Tibial nerve (tissue), 4 donors: ENCODE data around the gene EFHD1. TPM values are rescaled to one million over a fixed set of nuclear protein-coding genes. Genes with fewer than 3 reads are reported as not detected.
"Not testable (repeated sequence)": the region's sequence is repeated elsewhere in the genome, so short reads cannot be mapped to it uniquely, and the experiment has no call there.

Source experiments
- DNase-seq, 2 donors: peaks; one replicate each; pipeline ENCODE4 v3.0.0-alpha.2; 2019; ENCODE audit warnings: low spot score in 2 of 2
- H3K27ac ChIP-seq, 4 donors: fragments of 200-600 bp; sonication (generic) in 3 of 4; one replicate each; pipeline ENCODE4 v1.5.1; 2017 to 2019; ENCODE audit warnings: mild to moderate bottlenecking in 1 of 4
- H3K27me3 ChIP-seq, 2 donors: fragments of 200-600 bp; sonication (generic) in 1 of 2; one replicate each; pipeline versions ENCODE4 v1.5.1 to v1.6.0; 2017 to 2019
- H3K36me3 ChIP-seq, 3 donors: fragments of 200-600 bp; sonication (generic); one replicate each; pipeline ENCODE4 v1.5.1; 2018 to 2019
- H3K4me1 ChIP-seq, 4 donors: fragments of 200-600 bp; sonication (generic) in 3 of 4; one replicate each; pipeline ENCODE4 v1.5.1; 2017 to 2019
- H3K4me3 ChIP-seq, 4 donors: fragments of 200-600 bp; sonication (generic) in 3 of 4; one replicate each; pipeline ENCODE4 v1.5.1; 2017 to 2019; ENCODE audit warnings: mild to moderate bottlenecking in 1 of 4, moderate library complexity in 1 of 4
- H3K9me3 ChIP-seq, 4 donors: fragments of 200-600 bp; sonication (generic) in 3 of 4; one replicate each; pipeline ENCODE4 v1.5.1; 2017 to 2019
- EP300 ChIP-seq, 2 donors: sonication (generic); formaldehyde crosslinking; IDR thresholded peaks; one replicate each; pipeline ENCODE4 v1.6.1; 2017; ENCODE audit warnings: antibody characterized with exemption in 2 of 2, mild to moderate bottlenecking in 1 of 2
- POLR2A ChIP-seq, 2 donors: fragments of 450-650 bp; IDR thresholded peaks; one replicate each; pipeline ENCODE4 v1.6.1; 2017; ENCODE audit warnings: antibody characterized with exemption in 2 of 2, mild to moderate bottlenecking in 2 of 2, moderate library complexity in 2 of 2
- WGBS, 2 donors: methylation state at CpG; one replicate each; pipeline ENCODE4 v1.1.5; 2018; 5-methylcytosine and 5-hydroxymethylcytosine counted together
- total RNA-seq, 4 donors: library from RNA; depleted of rRNA; stranded (reverse); fragments of >200 nt; gene quantifications; one replicate each; pipeline ENCODE4 v1.1.0, GENCODE V29; 2016
- TF ChIP-seq, protein P1 (sequence below), 5 experiments: fragments of 200-600 bp in 3 of 5; fragments of 450-650 bp in 2 of 5; sonication (generic) in 3 of 5; IDR thresholded peaks; one replicate each; pipeline ENCODE4 v1.5.1; 2016 to 2019; ENCODE audit warnings: antibody characterized with exemption in 5 of 5, mild to moderate bottlenecking in 3 of 5, moderate library complexity in 2 of 5

EFHD1 gene
- total RNA-seq, 4 donors from 2014 or later, result 29.1 to 48.7 (median 42.6) TPM

DNA sequence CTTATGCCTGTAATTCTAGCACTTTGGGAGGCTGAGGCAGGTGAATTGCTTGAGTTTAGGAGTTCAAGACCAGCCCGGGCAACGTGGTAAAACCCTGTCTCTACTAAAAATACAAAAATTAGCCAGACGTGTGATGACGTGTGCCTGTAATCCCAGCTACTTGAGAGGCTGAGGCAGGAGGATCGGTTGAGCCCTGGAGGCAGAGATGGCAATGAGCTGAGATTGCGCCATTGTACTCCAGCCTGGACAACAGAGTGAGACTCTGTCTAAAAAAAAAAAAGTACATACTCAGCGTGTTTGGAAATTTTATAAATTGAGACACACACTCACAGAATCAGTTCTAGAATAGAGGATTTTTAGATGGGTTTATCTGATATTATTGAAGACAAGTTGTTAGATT, 46.6 kb downstream of the EFHD1 start:
- H3K36me3 ChIP-seq, result peaks cover 0 to 46% (median 0%) of the 10 kb centered on the region in 3 donors
- 88 to 89% methylated on average over 7 of the region's 7 CpGs for WGBS, 2 donors

DNA sequence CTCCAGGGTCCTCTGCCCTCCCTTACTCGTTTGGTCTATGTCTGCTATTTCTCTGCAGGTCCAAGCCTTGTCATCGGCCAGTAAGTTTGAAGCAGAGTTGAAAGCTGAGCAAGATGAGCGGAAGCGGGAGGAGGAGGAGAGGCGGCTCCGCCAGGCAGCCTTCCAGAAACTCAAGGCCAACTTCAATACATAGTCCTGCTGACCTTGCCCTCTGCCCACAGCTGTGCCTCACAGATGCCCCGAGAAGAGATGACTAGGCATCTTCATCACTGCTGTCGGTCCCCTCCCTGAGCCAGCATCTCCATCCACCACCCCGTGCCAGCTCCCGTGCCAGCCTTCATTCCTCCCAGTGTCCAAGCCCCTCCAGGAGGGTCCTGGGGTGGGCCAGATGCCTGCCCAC, 48.1 kb downstream of the EFHD1 start:
- Histone ChIP-seq H3K27ac (no peak overlapping the region), H3K4me3 (no peak overlapping the region), H3K4me1 (no peaks in the 10 kb centered on the region), H3K36me3 (peaks cover 0 to 32% (median 0%) of the 10 kb centered on the region in 3 donors), H3K27me3 (no peaks in the 10 kb centered on the region), H3K9me3 (no peaks in the 10 kb centered on the region)
- TF ChIP-seq POLR2A (IDR thresholded peaks at IDR 0.05) (no peak), EP300 (IDR thresholded peaks at IDR 0.05) (no peak)
- TF ChIP-seq, protein P1, sequence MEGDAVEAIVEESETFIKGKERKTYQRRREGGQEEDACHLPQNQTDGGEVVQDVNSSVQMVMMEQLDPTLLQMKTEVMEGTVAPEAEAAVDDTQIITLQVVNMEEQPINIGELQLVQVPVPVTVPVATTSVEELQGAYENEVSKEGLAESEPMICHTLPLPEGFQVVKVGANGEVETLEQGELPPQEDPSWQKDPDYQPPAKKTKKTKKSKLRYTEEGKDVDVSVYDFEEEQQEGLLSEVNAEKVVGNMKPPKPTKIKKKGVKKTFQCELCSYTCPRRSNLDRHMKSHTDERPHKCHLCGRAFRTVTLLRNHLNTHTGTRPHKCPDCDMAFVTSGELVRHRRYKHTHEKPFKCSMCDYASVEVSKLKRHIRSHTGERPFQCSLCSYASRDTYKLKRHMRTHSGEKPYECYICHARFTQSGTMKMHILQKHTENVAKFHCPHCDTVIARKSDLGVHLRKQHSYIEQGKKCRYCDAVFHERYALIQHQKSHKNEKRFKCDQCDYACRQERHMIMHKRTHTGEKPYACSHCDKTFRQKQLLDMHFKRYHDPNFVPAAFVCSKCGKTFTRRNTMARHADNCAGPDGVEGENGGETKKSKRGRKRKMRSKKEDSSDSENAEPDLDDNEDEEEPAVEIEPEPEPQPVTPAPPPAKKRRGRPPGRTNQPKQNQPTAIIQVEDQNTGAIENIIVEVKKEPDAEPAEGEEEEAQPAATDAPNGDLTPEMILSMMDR (IDR thresholded peaks at IDR 0.05), result no peak
- DNase-seq, result no peak
- 84 to 87% methylated on average over 10 of the region's 10 CpGs for WGBS, 2 donors

More for the DNA sequence above, 46.6 kb downstream of the EFHD1 start:
- no peaks in the 10 kb centered on the region for H3K27me3 ChIP-seq
- no peak overlapping the region for H3K4me3 ChIP-seq
- TF ChIP-seq, protein P1 (IDR thresholded peaks at IDR 0.05), result no peak
- TF ChIP-seq EP300 (IDR thresholded peaks at IDR 0.05) (no peak), POLR2A (IDR thresholded peaks at IDR 0.05) (no peak)
- no peaks in the 10 kb centered on the region for H3K4me1 ChIP-seq
- H3K27ac ChIP-seq, result no peak overlapping the region
- no peak for DNase-seq
- H3K9me3 ChIP-seq, result no peaks in the 10 kb centered on the region

DNA sequence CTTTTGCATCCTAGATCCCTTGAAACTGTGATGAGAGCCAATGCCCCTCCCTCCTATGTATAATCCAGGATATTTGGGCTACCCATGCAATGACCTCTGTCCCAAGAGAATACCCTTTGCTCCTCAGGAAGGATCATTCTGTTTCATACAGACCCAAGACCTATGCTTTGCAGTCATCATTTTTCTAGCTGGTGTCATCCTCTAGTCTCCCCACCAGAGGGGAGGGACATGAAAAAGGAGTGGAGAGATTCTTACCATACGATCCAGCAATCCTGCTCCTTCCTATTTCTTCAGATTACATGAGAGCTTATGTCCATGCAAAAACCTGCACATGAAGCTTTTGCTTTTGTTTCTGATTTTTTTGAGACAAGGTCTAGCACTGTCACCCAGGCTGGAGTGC, 50.0 kb downstream of the EFHD1 start:
- no peak for DNase-seq
- H3K4me3 ChIP-seq, result no peak overlapping the region
- TF ChIP-seq POLR2A (IDR thresholded peaks at IDR 0.05) (no peak), EP300 (IDR thresholded peaks at IDR 0.05) (no peak)
- TF ChIP-seq, protein P1 (IDR thresholded peaks at IDR 0.05), result no peak
- H3K27ac ChIP-seq, result no peak overlapping the region
- WGBS, 2 donors, result 32 to 40% methylated on average over 1 of the region's 1 CpG
- H3K4me1 ChIP-seq, result no peaks in the 10 kb centered on the region
- no peaks in the 10 kb centered on the region for H3K27me3 ChIP-seq
- no peaks in the 10 kb centered on the region for H3K9me3 ChIP-seq
- H3K36me3 ChIP-seq, result peaks cover 0 to 18% (median 0%) of the 10 kb centered on the region in 3 donors

DNA sequence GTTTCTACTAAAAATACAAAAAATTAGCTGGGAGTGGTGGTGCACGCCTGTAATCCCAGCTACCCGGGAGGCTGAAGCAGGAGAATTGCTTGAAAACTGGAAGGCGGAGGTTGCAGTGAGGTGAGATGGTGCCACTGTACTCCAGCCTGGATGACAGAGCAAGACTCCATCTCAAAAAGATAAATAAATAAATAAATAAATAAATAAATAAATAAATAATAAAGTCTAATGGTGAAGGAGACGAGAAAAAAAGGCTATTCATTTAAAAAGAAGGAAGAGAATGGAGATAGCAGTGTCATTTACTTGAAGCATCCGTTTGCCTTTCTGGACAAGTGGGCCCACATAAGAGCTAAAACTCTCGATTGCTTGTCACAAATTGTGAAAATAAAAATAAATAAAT, 52.0 kb downstream of the EFHD1 start:
- not testable (repeated sequence) for H3K27me3 ChIP-seq, DNase-seq, H3K4me3 ChIP-seq, H3K27ac ChIP-seq, H3K4me1 ChIP-seq, H3K9me3 ChIP-seq
- WGBS, 2 donors, result 93 to 96% methylated on average over 6 of the region's 6 CpGs
- H3K36me3 ChIP-seq, result peaks cover 0 to 17% (median 0%) of the 10 kb centered on the region in 3 donors

DNA sequence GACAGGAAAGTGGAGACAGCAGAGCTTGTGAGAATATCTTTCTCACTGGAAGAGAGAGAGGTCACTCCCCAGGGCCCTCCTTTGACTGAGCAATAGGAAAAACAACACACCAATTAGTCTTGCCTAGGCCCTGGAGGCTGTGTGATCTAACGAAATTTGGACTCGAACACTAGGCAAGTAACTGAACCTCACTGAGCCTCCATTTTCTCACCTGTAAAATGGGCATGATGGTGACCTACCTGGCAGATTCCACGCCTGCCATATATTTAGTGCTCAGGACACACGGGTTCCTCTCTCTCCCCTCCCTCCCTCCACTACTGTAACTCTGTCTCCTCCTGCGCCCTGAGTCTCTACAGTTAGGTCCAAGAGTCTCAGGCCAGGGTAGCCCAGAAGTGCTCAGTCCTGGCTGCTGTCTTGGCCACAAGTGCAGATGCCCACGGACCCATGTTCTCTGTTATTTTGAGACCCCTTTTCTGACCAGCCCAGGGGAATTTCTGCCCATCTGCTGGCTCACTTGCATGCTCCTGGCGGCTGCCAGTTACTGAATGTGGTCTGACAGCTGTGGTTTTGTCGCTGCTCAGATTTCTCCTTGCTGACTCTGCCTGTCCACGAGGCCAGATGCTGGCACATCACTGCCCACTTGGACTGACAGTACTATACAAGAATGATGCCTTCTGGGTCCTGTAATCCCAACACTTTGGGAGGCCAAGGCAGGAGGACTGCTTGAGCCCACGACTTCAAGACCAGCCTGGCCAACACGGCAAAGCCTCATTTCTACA, 54.2 kb downstream of the EFHD1 start:
- Histone ChIP-seq H3K36me3 (no peaks in the 10 kb centered on the region), H3K27me3 (no peaks in the 10 kb centered on the region), H3K4me1 (no peaks in the 10 kb centered on the region), H3K9me3 (peaks cover 0 to 4% (median 0%) of the 10 kb centered on the region in 4 donors), H3K27ac (no peak overlapping the region), H3K4me3 (no peak overlapping the region)
- no peak for DNase-seq
- TF ChIP-seq, protein P1 (IDR thresholded peaks at IDR 0.05), result no peak
- TF ChIP-seq POLR2A (IDR thresholded peaks at IDR 0.05), result no peak
- no peak for TF ChIP-seq EP300 (IDR thresholded peaks at IDR 0.05)
- 80 to 87% methylated on average over 11 of the region's 11 CpGs for WGBS, 2 donors
